Body of pancreas (tissue), 4 donors: ENCODE results near the gene PLCG2.

Source experiments
- POLR2A ChIP-seq, 3 donors: fragments of 450-650 bp; IDR thresholded peaks; one replicate each; pipeline ENCODE4 v1.6.1; 2016; ENCODE audit warnings: antibody characterized with exemption in 3 of 3, mild to moderate bottlenecking in 2 of 3
- TF ChIP-seq, protein P1 (sequence below), 7 experiments: fragments of 450-650 bp in 4 of 7; fragments of 200-600 bp in 3 of 7; sonication (generic) in 3 of 7; IDR thresholded peaks; one replicate each; pipeline ENCODE4 v1.5.1; 2016 to 2019; ENCODE audit warnings: antibody characterized with exemption in 7 of 7

DNA sequence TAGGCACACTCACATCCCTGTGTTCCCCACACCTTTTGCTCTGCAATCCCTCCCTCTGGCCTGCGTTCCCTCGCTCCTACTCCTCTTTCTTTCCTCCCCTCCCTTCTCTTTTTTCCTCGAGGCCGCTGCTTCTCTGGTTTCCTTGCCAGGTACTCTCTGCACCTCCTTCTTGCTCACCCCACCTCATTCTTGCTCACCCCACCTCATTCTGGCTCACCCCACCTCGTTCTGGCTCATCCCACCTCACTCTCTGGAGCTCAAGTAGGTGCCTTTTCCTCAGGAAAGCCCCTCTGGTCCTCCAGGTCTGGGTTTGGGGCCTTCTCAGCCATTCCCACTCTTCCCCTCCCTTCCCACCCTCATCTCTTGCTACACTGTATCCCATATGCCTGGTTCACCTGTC, 103.5 kb downstream of the PLCG2 start:
- TF ChIP-seq, protein P1, sequence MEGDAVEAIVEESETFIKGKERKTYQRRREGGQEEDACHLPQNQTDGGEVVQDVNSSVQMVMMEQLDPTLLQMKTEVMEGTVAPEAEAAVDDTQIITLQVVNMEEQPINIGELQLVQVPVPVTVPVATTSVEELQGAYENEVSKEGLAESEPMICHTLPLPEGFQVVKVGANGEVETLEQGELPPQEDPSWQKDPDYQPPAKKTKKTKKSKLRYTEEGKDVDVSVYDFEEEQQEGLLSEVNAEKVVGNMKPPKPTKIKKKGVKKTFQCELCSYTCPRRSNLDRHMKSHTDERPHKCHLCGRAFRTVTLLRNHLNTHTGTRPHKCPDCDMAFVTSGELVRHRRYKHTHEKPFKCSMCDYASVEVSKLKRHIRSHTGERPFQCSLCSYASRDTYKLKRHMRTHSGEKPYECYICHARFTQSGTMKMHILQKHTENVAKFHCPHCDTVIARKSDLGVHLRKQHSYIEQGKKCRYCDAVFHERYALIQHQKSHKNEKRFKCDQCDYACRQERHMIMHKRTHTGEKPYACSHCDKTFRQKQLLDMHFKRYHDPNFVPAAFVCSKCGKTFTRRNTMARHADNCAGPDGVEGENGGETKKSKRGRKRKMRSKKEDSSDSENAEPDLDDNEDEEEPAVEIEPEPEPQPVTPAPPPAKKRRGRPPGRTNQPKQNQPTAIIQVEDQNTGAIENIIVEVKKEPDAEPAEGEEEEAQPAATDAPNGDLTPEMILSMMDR (IDR thresholded peaks at IDR 0.05): no peak
- TF ChIP-seq POLR2A (IDR thresholded peaks at IDR 0.05): no peak
